Bone marrow (tissue), 2 donors: Measurements from ENCODE around the gene ARHGEF28.

Experiments used
- DNase-seq, 2 donors: peaks; one replicate each; lab custom pipeline; 2025; lab: John Stamatoyannopoulos, UW

The ARHGEF28 gene

DNA sequence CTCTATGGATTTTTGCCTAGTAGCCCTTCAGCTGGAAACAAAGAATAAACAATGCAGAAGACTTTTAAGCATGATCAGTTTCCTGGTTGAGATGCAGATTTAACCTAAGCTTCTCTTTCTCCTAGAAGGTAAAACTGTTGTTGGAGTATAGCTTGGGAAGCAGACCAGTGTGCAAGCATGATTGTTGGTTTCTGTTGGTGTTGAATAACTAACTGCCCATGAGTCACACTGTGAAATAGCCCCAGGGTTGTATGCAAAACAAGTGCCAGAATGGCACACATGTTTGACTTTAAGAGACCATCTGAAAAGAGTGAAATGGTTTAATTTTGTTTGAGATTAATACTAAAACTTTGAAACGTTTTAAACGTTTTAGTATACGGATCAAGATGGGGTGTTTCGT lies 227.1 kb downstream of the ARHGEF28 start:
- no peak for DNase-seq

DNA sequence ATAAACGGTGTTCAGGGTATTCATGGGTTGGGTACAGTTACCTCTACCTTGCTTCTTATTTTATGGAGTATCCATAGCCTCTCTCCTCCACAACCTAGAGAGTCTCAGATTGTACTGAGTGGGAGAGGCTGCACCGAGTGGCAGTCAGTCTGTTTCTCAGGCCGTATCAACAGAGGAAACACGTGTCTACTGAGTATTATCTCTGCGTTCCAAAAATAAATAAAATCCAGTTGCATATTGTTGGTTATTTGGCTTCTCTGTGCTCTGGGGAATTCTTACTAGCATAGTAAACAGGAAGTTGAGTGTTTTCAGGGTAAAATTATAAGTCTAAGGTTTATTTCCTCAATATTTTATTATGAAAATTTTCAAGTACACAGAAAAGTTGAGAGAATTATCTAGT lies 231.0 kb downstream of the ARHGEF28 start:
- no peak for DNase-seq

GRCh38 chr5:73857446-73857845 lies 231.4 kb downstream of the ARHGEF28 start:
- DNase-seq: no peak

- DNase-seq: no peak
Measured at GRCh38 chr5:73858054-73858453, 232.1 kb downstream of the ARHGEF28 start.

DNA sequence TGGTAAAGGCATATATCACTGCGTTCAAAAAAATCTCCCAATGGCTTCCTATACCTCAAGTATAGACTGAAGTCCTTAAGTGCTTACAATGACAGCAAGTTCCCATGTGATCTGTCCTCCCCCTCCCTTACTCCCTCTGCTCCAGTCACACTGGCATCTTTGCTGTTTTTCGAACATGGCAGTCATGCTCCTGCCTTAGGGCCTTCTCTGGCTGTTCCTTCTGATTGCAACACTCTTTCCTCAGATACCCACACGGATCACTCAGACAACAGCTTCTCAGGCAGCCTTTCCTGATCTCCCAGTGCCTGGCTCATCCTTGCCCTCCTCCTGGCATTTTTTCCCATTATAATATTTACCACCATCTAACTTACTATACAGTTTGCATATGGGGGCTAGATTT lies 232.8 kb downstream of the ARHGEF28 start:
- no peak for DNase-seq

- DNase-seq: no peak
Measured at GRCh38 chr5:73859696-73860095, 233.7 kb downstream of the ARHGEF28 start.

- DNase-seq: no peak
Measured at GRCh38 chr5:73861313-73861988, 235.5 kb downstream of the ARHGEF28 start.

- DNase-seq: no peak
Measured at GRCh38 chr5:73862796-73863195, 236.8 kb downstream of the ARHGEF28 start.

DNA sequence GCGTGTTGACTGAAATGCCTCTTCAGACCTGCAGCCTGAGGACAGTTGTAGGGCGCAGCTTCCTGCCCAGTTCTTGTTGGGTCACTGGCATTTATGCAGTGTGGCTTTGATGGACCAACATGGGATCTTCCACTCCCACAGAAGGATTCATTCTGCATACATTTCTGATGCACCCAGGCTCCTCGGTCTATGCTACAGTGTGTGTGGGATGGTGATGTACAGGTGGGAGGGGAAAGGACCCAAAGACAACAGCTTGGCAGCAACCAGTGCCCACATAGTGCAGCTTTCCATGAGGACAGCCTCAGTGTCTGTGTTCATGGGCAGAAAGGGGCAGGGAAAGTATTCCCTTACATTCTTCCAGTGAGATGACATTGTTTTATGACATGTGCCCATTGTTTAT lies 237.9 kb downstream of the ARHGEF28 start:
- DNase-seq: no peak

GRCh38 chr5:73865315-73865714 lies 239.3 kb downstream of the ARHGEF28 start:
- DNase-seq: no peak

DNA sequence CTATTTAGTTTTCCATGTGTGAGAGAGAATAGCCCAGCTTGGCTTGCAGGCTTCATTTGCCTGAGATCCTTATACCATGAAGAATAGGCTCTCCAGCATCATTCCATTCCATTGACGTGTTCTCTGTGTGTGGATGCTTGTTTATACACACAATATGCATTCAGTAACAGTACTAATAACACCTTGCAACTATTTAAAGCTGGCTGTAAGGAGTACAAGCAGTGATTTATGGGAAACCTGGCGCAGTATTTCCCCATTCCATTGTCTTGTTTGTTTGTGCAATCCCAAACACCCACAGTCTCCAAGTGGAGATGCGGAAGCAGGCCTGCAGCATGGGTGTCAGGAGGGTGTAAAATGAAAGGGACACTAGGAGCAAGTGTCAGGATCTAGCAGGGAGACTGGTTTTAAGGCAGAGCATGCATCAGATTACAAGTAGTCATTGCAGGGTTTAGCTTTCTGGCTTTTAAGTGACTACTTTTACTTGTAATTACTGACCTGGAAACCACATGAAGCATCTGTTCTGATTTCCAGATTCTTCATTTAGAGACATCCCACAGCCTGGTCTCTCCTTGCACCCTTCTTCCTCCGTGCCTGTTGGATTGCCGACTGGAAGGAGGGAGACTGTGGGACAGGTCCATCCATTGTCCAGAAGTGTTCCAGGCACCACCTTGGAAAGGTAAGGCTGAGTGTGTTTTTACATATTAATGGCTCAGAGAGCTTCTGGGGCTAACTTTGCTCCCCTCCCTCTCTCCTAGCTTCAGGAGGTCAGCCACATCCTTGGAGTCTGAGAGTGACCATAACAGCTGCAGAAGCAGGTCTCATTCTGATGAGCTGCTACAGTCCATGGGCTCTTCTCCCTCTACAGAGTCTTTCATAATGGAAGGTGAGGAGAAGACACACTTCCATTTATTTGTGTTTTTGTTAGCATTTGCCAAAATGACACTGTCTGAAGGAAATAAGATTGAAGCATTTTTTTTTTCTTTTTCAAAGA lies 241.6 kb downstream of the ARHGEF28 start:
- no peak for DNase-seq

GRCh38 chr5:73883646-73884045 lies 257.6 kb downstream of the ARHGEF28 start:
- DNase-seq: no peak

DNA sequence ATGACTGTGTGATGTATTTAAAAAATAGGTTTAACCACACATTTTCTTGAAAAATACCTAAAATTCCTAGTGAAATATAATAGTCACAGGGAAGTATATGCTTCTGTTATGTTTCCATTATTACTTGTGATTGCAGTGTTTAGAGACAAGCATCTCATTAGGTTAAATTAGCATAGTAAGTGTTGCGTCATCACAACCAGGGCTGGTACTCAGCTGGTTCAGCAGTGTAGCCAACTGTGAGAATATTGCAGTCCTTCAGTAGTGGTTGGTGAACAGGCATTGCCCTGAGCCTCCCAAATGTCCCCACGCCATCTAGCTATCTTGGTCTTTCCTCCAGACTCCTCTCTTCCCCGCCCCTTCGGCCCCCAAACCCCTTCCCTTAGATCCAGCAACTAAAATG lies 261.7 kb downstream of the ARHGEF28 start:
- DNase-seq: no peak

DNA sequence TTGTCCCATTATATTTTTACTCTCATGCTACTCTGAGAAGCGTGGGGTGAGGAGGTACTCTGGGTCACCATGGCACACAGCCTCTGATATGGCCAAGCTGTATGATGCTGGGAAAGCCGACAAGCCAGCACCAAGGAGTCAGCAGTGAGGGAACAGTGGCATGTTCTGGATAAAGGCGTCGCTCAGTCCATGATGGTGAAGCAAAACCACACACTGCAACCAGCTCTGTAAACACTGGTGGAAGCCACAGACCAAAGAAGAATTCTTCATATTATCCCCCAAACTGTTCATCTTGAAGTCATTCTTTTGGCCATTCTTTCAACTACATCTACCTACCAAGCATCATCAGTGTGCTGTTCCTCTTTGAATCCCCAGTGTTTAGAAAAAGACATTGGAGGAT lies 264.6 kb downstream of the ARHGEF28 start:
- DNase-seq: no peak

GRCh38 chr5:73892218-73892617 lies 266.2 kb downstream of the ARHGEF28 start:
- no peak for DNase-seq

DNA sequence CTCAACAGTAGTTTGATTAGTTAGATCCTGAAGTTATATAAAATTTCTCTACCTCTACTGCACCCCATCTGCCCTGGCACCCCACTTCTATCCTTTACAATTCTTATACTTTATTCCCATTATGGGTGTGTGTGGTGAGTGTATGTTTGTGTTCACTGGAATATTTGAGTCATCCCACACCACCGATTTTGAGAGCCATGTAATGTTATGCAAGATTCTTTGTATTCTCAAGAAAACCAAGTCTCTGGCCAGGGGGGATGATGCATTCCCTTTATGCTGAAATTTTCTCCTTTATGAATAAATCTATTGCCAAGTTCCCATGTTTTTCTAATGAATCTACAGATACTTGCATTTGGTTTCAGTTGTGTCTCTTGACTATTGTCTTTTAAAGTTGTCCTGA lies 266.8 kb downstream of the ARHGEF28 start:
- no peak for DNase-seq

- DNase-seq: no peak
Measured at GRCh38 chr5:73893813-73894212, 267.8 kb downstream of the ARHGEF28 start.

DNA sequence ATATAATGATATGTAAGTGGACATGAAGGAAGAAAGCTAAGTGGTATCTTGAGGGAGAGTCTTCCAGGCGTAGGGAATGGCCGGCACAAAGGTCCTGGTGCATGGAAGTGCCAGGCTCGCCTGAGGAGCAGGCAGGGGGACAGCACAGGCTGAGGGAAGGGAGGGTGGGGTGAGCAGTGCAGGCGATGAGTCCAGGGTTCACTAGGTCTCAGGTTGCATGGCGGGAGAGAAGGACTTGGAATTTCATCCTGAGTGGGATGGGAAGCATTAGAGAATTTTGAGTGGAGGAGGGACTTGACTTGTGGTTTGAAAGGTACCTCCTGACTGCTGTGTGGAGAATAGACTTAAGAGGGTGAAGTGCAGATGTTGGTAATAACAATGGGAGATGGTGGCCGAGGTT lies 268.9 kb downstream of the ARHGEF28 start:
- no peak for DNase-seq

DNA sequence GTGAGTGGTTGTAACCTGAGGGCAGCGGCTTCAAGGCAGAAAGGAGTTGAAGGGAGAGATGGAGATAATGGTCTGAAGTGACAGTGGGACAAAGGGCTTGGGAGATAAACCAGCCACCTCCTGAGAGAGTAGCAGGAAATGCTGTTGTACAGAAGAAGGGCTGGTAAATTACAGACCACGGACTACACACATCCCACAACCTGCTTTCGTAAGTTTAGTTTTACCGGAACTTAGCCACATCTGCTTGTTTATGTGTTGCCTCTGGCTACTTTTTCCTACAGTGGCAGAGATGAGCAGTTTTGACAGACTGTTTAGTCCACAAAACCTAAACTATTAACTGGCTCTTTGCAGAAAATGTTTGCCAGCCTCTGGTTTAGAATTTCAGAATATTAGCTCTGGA lies 269.5 kb downstream of the ARHGEF28 start:
- DNase-seq: no peak

DNA sequence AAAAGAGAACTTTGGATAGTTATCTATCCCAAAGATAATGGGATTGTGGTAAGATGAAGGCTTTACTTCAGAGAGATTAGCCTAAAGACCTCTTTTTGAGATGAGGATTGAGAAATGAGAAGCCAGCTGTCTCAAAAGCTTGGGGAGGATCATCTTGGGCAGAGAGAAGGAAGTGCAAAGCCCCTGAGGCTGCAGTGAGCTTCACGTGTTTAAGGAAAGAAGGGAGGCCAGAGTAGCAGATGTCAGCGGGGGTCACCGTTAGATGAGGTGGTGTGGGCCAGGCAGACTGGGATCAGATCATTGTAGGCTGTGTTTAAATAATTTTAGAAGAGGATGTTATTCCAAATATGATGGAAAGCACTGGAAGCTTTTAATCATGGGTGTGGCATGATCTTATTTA lies 270.1 kb downstream of the ARHGEF28 start:
- DNase-seq: no peak

DNA sequence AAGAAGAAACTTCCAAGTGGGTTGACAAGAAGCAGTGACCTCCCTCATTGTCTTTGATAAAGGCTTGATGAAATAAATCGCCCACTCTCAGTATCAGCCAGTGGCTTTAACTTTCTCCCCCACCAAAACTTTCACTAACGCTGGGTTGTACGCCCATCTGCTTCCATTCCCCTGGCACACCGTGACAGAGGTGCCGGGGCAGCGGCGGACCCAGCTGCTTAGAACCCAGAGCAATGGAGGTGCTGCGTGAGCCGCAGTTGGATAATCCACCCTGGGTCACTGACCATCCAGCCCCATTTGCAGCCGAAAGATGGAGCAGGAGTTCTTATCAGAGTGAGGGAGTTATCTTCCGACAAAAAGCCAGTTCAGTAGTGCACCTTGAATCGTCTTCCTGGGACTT lies 270.7 kb downstream of the ARHGEF28 start:
- DNase-seq: no peak

- DNase-seq: no peak
Measured at GRCh38 chr5:73897893-73898292, 271.9 kb downstream of the ARHGEF28 start.

- no peak for DNase-seq
Measured at GRCh38 chr5:73899055-73899454, 273.1 kb downstream of the ARHGEF28 start.
